ENCODE data around the gene CA10. TPM values are rescaled to one million over a fixed set of nuclear protein-coding genes. Genes with fewer than 3 reads are reported as not detected.

The CA10 gene
- total and polyA plus RNA-seq, 2 donors (not counting 3 experiments of a cell fraction or from before 2014, with no cell fraction given), result not detected

- Histone ChIP-seq H3K79me2 (ENCODE audit: control insufficient read depth, insufficient read depth, low read length) (no peaks in the 10 kb centered on the region), H3K9me1 (replicated peaks; ENCODE audit: control insufficient read depth, extremely low read depth, insufficient read depth, low read length) (no peaks in the 10 kb centered on the region), H3K4me2 (ENCODE audit: insufficient read depth, low read length) (no peak overlapping the region), H3K27me3 (ENCODE audit: control insufficient read depth in 2 of 2, insufficient read depth in 2 of 2, low read length in 2 of 2) (no peaks in the 10 kb centered on the region), H3K4me3 (replicated peaks in 1 of 3; ENCODE audit: insufficient read depth in 1 of 3, low read depth in 1 of 3, low read length in 3 of 3) (no peak overlapping the region), H2AFZ (ENCODE audit: low read depth, low read length) (no peak overlapping the region), H3K36me3 (ENCODE audit: control insufficient read depth in 2 of 2, extremely low read depth in 1 of 2, insufficient read depth in 2 of 2, low read length in 2 of 2) (no peaks in the 10 kb centered on the region), H4K20me1 (replicated peaks; ENCODE audit: control insufficient read depth, extremely low read depth, insufficient read depth, low read length) (no peaks in the 10 kb centered on the region), H3K9ac (replicated peaks; ENCODE audit: extremely low read depth, insufficient read depth, low read length) (no peak overlapping the region), H3K9me3 (replicated peaks; ENCODE audit: control insufficient read depth, insufficient read depth, low read length) (no peaks in the 10 kb centered on the region), H3K27ac (ENCODE audit: insufficient read depth, low read depth, low read length) (no peak overlapping the region), H3K4me1 (ENCODE audit: control insufficient read depth, extremely low read depth, insufficient read depth, low read length) (no peaks in the 10 kb centered on the region)
- DNase-seq (ENCODE audit: low read depth, low spot score) (no peak), FAIRE-seq (no peak)
- intact Hi-C loops (cut with micrococcal nuclease), result no loop called here
- no peak for TF ChIP-seq MAX (IDR thresholded peaks at IDR 0.05; ENCODE audit: insufficient read depth, insufficient read length)
- TF ChIP-seq POLR2A (IDR thresholded peaks at IDR 0.05; ENCODE audit: low read depth, low read length), result no peak
- TF ChIP-seq JUN (IDR thresholded peaks at IDR 0.05; ENCODE audit: borderline replicate concordance, insufficient read depth, insufficient read length, low read depth), result no peak
- dilution Hi-C loops (cut with MboI; ENCODE audit: extremely low pct_ligation_motif_present, low sequenced_read_pairs), result no loop called here
- CTCF ChIA-PET, result no interaction called here
- BruUV-seq (replicated peaks), result no TSS peak
- POLR2A ChIA-PET, result no interaction called here
Observed at GRCh38 chr17:52201767-52202519, 43.4 kb upstream of the CA10 start.

- intact Hi-C loops (cut with micrococcal nuclease), result no loop called here
- no peak for FAIRE-seq
- no peaks in the 10 kb centered on the region for H3K79me2 ChIP-seq (ENCODE audit: control insufficient read depth, insufficient read depth, low read length)
- dilution Hi-C loops (cut with MboI; ENCODE audit: extremely low pct_ligation_motif_present, low sequenced_read_pairs), result no loop called here
- ChIA-PET POLR2A (no interaction called here), CTCF (no interaction called here)
- no peak overlapping the region for H2AFZ ChIP-seq (ENCODE audit: low read depth, low read length)
- no peaks in the 10 kb centered on the region for H3K36me3 ChIP-seq (ENCODE audit: control insufficient read depth in 2 of 2, extremely low read depth in 1 of 2, insufficient read depth in 2 of 2, low read length in 2 of 2)
- no peaks in the 10 kb centered on the region for H4K20me1 ChIP-seq (replicated peaks; ENCODE audit: control insufficient read depth, extremely low read depth, insufficient read depth, low read length)
- DNase-seq (ENCODE audit: low read depth, low spot score), result no peak
- BruUV-seq (replicated peaks), result no TSS peak
- H3K4me2 ChIP-seq (ENCODE audit: insufficient read depth, low read length), result no peak overlapping the region
- no peak for TF ChIP-seq POLR2AphosphoS5 (IDR thresholded peaks at IDR 0.05; ENCODE audit: insufficient read depth, low read depth, low read length)
- TF ChIP-seq POLR2A (IDR thresholded peaks at IDR 0.05; ENCODE audit: low read depth, low read length), result no peak
- TF ChIP-seq CTCF (IDR thresholded peaks at IDR 0.05; ENCODE audit: extremely low read depth in 1 of 2, insufficient read depth in 1 of 2, low read depth in 1 of 2, low read length in 2 of 2), result no peak
- TF ChIP-seq JUN (IDR thresholded peaks at IDR 0.05; ENCODE audit: borderline replicate concordance, insufficient read depth, insufficient read length, low read depth), result no peak
- TF ChIP-seq MAX (IDR thresholded peaks at IDR 0.05; ENCODE audit: insufficient read depth, insufficient read length), result no peak
- no peak for TF ChIP-seq MYC (IDR thresholded peaks at IDR 0.05; ENCODE audit: low read depth, low read length)
- no peak for TF ChIP-seq GATA2 (IDR thresholded peaks at IDR 0.05; ENCODE audit: insufficient read depth, insufficient read length, low read depth, low read length)
- TF ChIP-seq EZH2 (IDR thresholded peaks at IDR 0.05; ENCODE audit: borderline replicate concordance, low read depth, low read length, severe bottlenecking), result no peak
- TF ChIP-seq FOS (IDR thresholded peaks at IDR 0.05; ENCODE audit: borderline replicate concordance, insufficient read depth, low read length), result no peak
- H3K4me1 ChIP-seq (ENCODE audit: control insufficient read depth, extremely low read depth, insufficient read depth, low read length), result no peaks in the 10 kb centered on the region
- no peak overlapping the region for H3K9ac ChIP-seq (replicated peaks; ENCODE audit: extremely low read depth, insufficient read depth, low read length)
- H3K9me3 ChIP-seq (replicated peaks; ENCODE audit: control insufficient read depth, insufficient read depth, low read length), result no peaks in the 10 kb centered on the region
- H3K27me3 ChIP-seq (ENCODE audit: control insufficient read depth in 2 of 2, insufficient read depth in 2 of 2, low read length in 2 of 2), result no peaks in the 10 kb centered on the region
- no peak overlapping the region for H3K27ac ChIP-seq (ENCODE audit: insufficient read depth, low read depth, low read length)
- no peak overlapping the region for H3K4me3 ChIP-seq (replicated peaks in 1 of 3; ENCODE audit: insufficient read depth in 1 of 3, low read depth in 1 of 3, low read length in 3 of 3)
- no peaks in the 10 kb centered on the region for H3K9me1 ChIP-seq (replicated peaks; ENCODE audit: control insufficient read depth, extremely low read depth, insufficient read depth, low read length)
Observed at GRCh38 chr17:52191491-52191890, 33.0 kb upstream of the CA10 start.
